CD14-positive monocyte (primary cell): ENCODE data around the gene CBX6. TPM values are rescaled to one million over a fixed set of nuclear protein-coding genes. Genes with fewer than 3 reads are reported as not detected.

Experiments used
- DNase-seq, 3 donors: peaks; one replicate each; pipeline ENCODE4 v3.0.0-alpha.2; 2011 to 2022
- H2AFZ ChIP-seq: 2 replicates; pipeline ENCODE4 v1.6.0; 2012; ENCODE audit warnings: mild to moderate bottlenecking, low read depth, low read length, inconsistent platforms; ENCODE audit not compliant: insufficient read depth, poor library complexity, severe bottlenecking
- H3K27ac ChIP-seq, 2 donors: 1 replicate in 1 of 2; 2 replicates in 1 of 2; pipeline ENCODE4 v1.5.1; 2012 to 2013; ENCODE audit warnings: low read length in 2 of 2, control low read depth in 1 of 2, inconsistent platforms in 1 of 2, low read depth in 1 of 2, mild to moderate bottlenecking in 1 of 2
- H3K27me3 ChIP-seq, 2 donors: one replicate each; pipeline versions ENCODE4 v1.6.0 to v1.6.1; 2011 to 2013; ENCODE audit warnings: low read length in 2 of 2; ENCODE audit not compliant: control insufficient read depth in 2 of 2, insufficient read depth in 2 of 2
- H3K36me3 ChIP-seq, 2 donors: replicated peaks in 1 of 2; 1 replicate in 1 of 2; 2 replicates in 1 of 2; pipeline versions ENCODE4 v1.5.1 to v1.6.1; 2012 to 2013; ENCODE audit warnings: low read length in 2 of 2, control low read depth in 1 of 2, inconsistent platforms in 1 of 2, mild to moderate bottlenecking in 1 of 2; ENCODE audit not compliant: insufficient read depth in 2 of 2, control insufficient read depth in 1 of 2
- H3K4me1 ChIP-seq, 2 donors: 1 replicate in 1 of 2; 2 replicates in 1 of 2; pipeline versions ENCODE4 v1.5.1 to v1.6.1; 2012 to 2013; ENCODE audit warnings: low read length in 2 of 2, control low read depth in 1 of 2, inconsistent platforms in 1 of 2, mild to moderate bottlenecking in 1 of 2, moderate library complexity in 1 of 2; ENCODE audit not compliant: insufficient read depth in 2 of 2, control insufficient read depth in 1 of 2
- H3K4me2 ChIP-seq: replicated peaks from 2 replicates; pipeline ENCODE3; 2012; ENCODE audit warnings: low read length, moderate library complexity, mild to moderate bottlenecking; ENCODE audit not compliant: poor library complexity, severe bottlenecking; ENCODE audit errors: extremely low read depth
- H3K4me3 ChIP-seq, 3 experiments: fragments of 200-600 bp in 1 of 3; sonication (generic) in 1 of 3; replicated peaks in 1 of 3; 1 replicate in 2 of 3; 2 replicates in 1 of 3; pipeline ENCODE4 v1.5.1; 2011 to 2013; ENCODE audit warnings: low read length in 3 of 3, mild to moderate bottlenecking in 3 of 3, control low read depth in 2 of 3, low read depth in 2 of 3, inconsistent platforms in 1 of 3, moderate library complexity in 1 of 3
- H3K79me2 ChIP-seq: 2 replicates; pipeline ENCODE4 v1.6.0; 2012; ENCODE audit warnings: mild to moderate bottlenecking, control low read depth, inconsistent platforms, low read length, moderate library complexity; ENCODE audit not compliant: insufficient read depth
- H3K9ac ChIP-seq: 2 replicates; pipeline ENCODE4 v1.6.0; 2017; ENCODE audit warnings: low read length, mild to moderate bottlenecking; ENCODE audit not compliant: insufficient read depth, poor library complexity, severe bottlenecking
- H3K9me3 ChIP-seq, 2 donors: replicated peaks in 1 of 2; 1 replicate in 1 of 2; 2 replicates in 1 of 2; pipeline versions ENCODE4 v1.5.1 to v1.6.1; 2012 to 2013; ENCODE audit warnings: low read length in 2 of 2, control low read depth in 1 of 2; ENCODE audit not compliant: control insufficient read depth in 1 of 2, insufficient read depth in 1 of 2
- H4K20me1 ChIP-seq: 2 replicates; pipeline ENCODE4 v1.6.0; 2012; ENCODE audit warnings: mild to moderate bottlenecking, low read length, control low read depth, moderate library complexity; ENCODE audit not compliant: insufficient read depth
- H3K27ac Mint-ChIP-seq, 7 donors: one replicate each; pipeline ENCODE4 v1.8.0; 2020; ENCODE audit warnings: mild to moderate bottlenecking in 7 of 7, mixed read lengths in 7 of 7, moderate library complexity in 6 of 7, inconsistent platforms in 2 of 7
- H3K27me3 Mint-ChIP-seq, 3 donors: one replicate each; pipeline ENCODE4 v1.8.0; 2021 to 2022; ENCODE audit warnings: low read depth in 3 of 3, mild to moderate bottlenecking in 3 of 3, mixed read lengths in 3 of 3, moderate library complexity in 3 of 3, inconsistent platforms in 1 of 3
- H3K36me3 Mint-ChIP-seq, 2 donors: one replicate each; pipeline ENCODE4 v1.8.0; 2020; ENCODE audit warnings: mixed read lengths in 2 of 2, inconsistent platforms in 1 of 2, mild to moderate bottlenecking in 1 of 2
- H3K4me1 Mint-ChIP-seq: one replicate; pipeline ENCODE4 v1.8.0; 2020; ENCODE audit warnings: mild to moderate bottlenecking, mixed read lengths
- H3K4me3 Mint-ChIP-seq, 2 donors: one replicate each; pipeline ENCODE4 v1.8.0; 2020; ENCODE audit warnings: mild to moderate bottlenecking in 2 of 2, mixed read lengths in 2 of 2, moderate library complexity in 1 of 2
- H3K9me3 Mint-ChIP-seq, 7 donors: one replicate each; pipeline ENCODE4 v1.8.0; 2020 to 2022; ENCODE audit warnings: mixed read lengths in 7 of 7, mild to moderate bottlenecking in 6 of 7, moderate library complexity in 6 of 7, inconsistent platforms in 2 of 7
- CTCF ChIP-seq: fragments of 200-600 bp; IDR thresholded peaks from one replicate; pipeline ENCODE4 v1.8.0; 2022; ENCODE audit warnings: antibody characterized with exemption, mild to moderate bottlenecking
- WGBS: methylation state at CpG from one replicate; pipeline ENCODE4 v1.1.5; 2013; ENCODE audit warnings: missing lambda C conversion rate; ENCODE audit not compliant: insufficient coverage; 5-methylcytosine and 5-hydroxymethylcytosine counted together
- intact Hi-C, 2 donors: fragments of 100-400 bp; cut with micrococcal nuclease; formaldehyde crosslinking; loops; one replicate each; pipeline versions ENCODE4 v1.15.0 to v1.15.1; 2023
- polyA plus RNA-seq, 3 donors: library from polyadenylated mRNA; depleted of rRNA in 1 of 3; unstranded in 2 of 3; stranded (reverse) in 1 of 3; fragments of 300-500 nt in 2 of 3; fragments of >200 nt in 1 of 3; fragmentation: Illumina TruSeq in 2 of 3; gene quantifications; 1 replicate in 2 of 3; 2 replicates in 1 of 3; pipeline ENCODE4 v1.2.3, GENCODE V29; 2012 to 2021

The CBX6 gene
- polyA plus RNA-seq, 3 donors, result 2.1 to 26.7 (median 5.0) TPM

- 88% methylated on average over 5 of the region's 13 CpGs for whole genome bisulfite sequencing
- Histone ChIP-seq H3K27ac (no peak overlapping the region), H2AFZ (no peak overlapping the region), H4K20me1 (no peaks in the 10 kb centered on the region), H3K4me1 (peaks cover 0 to 10% of the 10 kb centered on the region in 2 donors), H3K4me3 (no peak overlapping the region), H3K4me2 (no peak overlapping the region), H3K9me3 (no peaks in the 10 kb centered on the region), H3K36me3 (no peaks in the 10 kb centered on the region), H3K9ac (no peak overlapping the region), H3K27me3 (no peaks in the 10 kb centered on the region), H3K79me2 (no peaks in the 10 kb centered on the region)
- intact Hi-C loops, result no loop called here
- H3K4me1 Mint-ChIP-seq, result peaks cover 10% of the 10 kb centered on the region
- H3K27ac Mint-ChIP-seq, result peak overlapping the region in 1 of 7 donors; percentile 22
- H3K9me3 Mint-ChIP-seq, result no peaks in the 10 kb centered on the region
- TF ChIP-seq CTCF, result no peak
- no peak for DNase-seq
- no peak overlapping the region for H3K4me3 Mint-ChIP-seq
- no peaks in the 10 kb centered on the region for H3K36me3 Mint-ChIP-seq
- peaks cover 5 to 24% (median 11%) of the 10 kb centered on the region in 3 donors for H3K27me3 Mint-ChIP-seq
Measured at GRCh38 chr22:38834215-38834953, 37.6 kb downstream of the CBX6 start.

DNA sequence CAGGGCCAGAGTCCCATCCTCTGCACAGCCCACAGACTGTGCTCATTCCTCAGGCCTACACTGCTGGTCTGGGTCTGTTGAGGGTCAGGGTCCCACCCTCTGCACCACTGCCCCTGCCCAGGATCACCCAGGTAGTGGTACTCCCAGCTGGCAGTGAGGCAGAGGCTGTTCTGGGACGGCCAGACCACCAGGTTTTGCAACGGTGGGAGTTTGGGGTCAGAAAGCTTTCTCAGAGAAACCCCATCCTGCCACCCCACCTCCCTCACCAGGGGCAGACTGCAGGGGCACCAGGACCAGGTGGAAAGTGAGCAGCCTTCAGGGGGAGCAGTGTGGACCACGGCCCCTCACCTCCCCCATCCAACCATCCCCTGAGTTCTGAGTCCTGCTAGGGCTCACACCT, 39.0 kb downstream of the CBX6 start:
- H3K27me3 Mint-ChIP-seq, result peaks cover 3 to 17% (median 6%) of the 10 kb centered on the region in 3 donors
- H3K4me2 ChIP-seq, result no peak overlapping the region
- H2AFZ ChIP-seq, result no peak overlapping the region
- no peaks in the 10 kb centered on the region for H4K20me1 ChIP-seq
- H3K36me3 ChIP-seq, result no peaks in the 10 kb centered on the region
- peaks cover 0 to 5% of the 10 kb centered on the region in 2 donors for H3K9me3 ChIP-seq
- no peak overlapping the region for H3K4me3 Mint-ChIP-seq
- H3K79me2 ChIP-seq, result no peaks in the 10 kb centered on the region
- H3K4me1 ChIP-seq, result peaks cover 0 to 10% of the 10 kb centered on the region in 2 donors
- peaks cover 5% of the 10 kb centered on the region for H3K4me1 Mint-ChIP-seq
- intact Hi-C loops, result no loop called here
- H3K27ac Mint-ChIP-seq, result no peak overlapping the region
- H3K36me3 Mint-ChIP-seq, result no peaks in the 10 kb centered on the region
- no peak overlapping the region for H3K9ac ChIP-seq
- TF ChIP-seq CTCF, result no peak
- no peak overlapping the region for H3K4me3 ChIP-seq
- H3K9me3 Mint-ChIP-seq, result peaks cover 0 to 2% (median 0%) of the 10 kb centered on the region in 7 donors
- WGBS, result 80% methylated on average over 1 of the region's 3 CpGs
- no peak for DNase-seq
- no peaks in the 10 kb centered on the region for H3K27me3 ChIP-seq
- no peak overlapping the region for H3K27ac ChIP-seq
